Tibial nerve (tissue), 4 donors: Measurements from ENCODE around the gene TMEM63A.

Experiments
- CTCF ChIP-seq, 5 experiments: fragments of 200-600 bp in 3 of 5; fragments of 450-650 bp in 2 of 5; sonication (generic) in 3 of 5; IDR thresholded peaks; one replicate each; pipeline ENCODE4 v1.5.1; 2016 to 2019; ENCODE audit warnings: antibody characterized with exemption in 5 of 5, mild to moderate bottlenecking in 3 of 5, moderate library complexity in 2 of 5
- EP300 ChIP-seq, 2 donors: sonication (generic); formaldehyde crosslinking; IDR thresholded peaks; one replicate each; pipeline ENCODE4 v1.6.1; 2017; ENCODE audit warnings: antibody characterized with exemption in 2 of 2, mild to moderate bottlenecking in 1 of 2
- POLR2A ChIP-seq, 2 donors: fragments of 450-650 bp; IDR thresholded peaks; one replicate each; pipeline ENCODE4 v1.6.1; 2017; ENCODE audit warnings: antibody characterized with exemption in 2 of 2, mild to moderate bottlenecking in 2 of 2, moderate library complexity in 2 of 2

GRCh38 chr1:225919906-225920305, 37.7 kb upstream of the TMEM63A start:
- TF ChIP-seq CTCF (IDR thresholded peaks at IDR 0.05) = no peak
- TF ChIP-seq EP300 (IDR thresholded peaks at IDR 0.05) = no peak
- TF ChIP-seq POLR2A (IDR thresholded peaks at IDR 0.05) = no peak
